CD4-positive, alpha-beta T cell (primary cell): ENCODE data around the gene APLN. TPM values are rescaled to one million over a fixed set of nuclear protein-coding genes. Genes with fewer than 3 reads are reported as not detected.

Experiments
- ATAC-seq: fragments of 200-7000 bp; cut with Tn5 transposase; one replicate; pipeline ENCODE4 v1.10.0; 2022; ENCODE audit warnings: mild to moderate bottlenecking; ENCODE audit not compliant: poor library complexity
- CTCF ChIA-PET: fragments of 350-600 bp; sonication (Branson Sonifier 250); formaldehyde crosslinking; loops from one replicate; lab custom pipeline; 2021; ENCODE audit warnings: antibody characterized with exemption, inconsistent platforms; lab: Charles Lee
- POLR2A ChIA-PET: fragments of 350-600 bp; sonication (Branson Sonifier 250); formaldehyde crosslinking; loops from one replicate; lab custom pipeline; 2021; ENCODE audit warnings: antibody characterized with exemption, inconsistent platforms; lab: Charles Lee
- DNase-seq, 14 experiments: peaks; one replicate each; pipeline ENCODE4 v3.0.0-alpha.2; 2013 to 2020; ENCODE audit warnings: mixed read lengths in 2 of 14
- H3K27ac ChIP-seq, 2 donors: one replicate each; pipeline versions ENCODE4 v1.5.1 to v1.7.0; 2013; ENCODE audit warnings: low read length in 2 of 2, low read depth in 1 of 2, mild to moderate bottlenecking in 1 of 2
- H3K27me3 ChIP-seq, 2 experiments: 1 replicate in 1 of 2; 2 replicates in 1 of 2; pipeline versions ENCODE4 v1.6.1 to v1.7.0; 2013; ENCODE audit warnings: low read length in 2 of 2, control low read depth in 1 of 2, mild to moderate bottlenecking in 1 of 2, moderate library complexity in 1 of 2; ENCODE audit not compliant: insufficient read depth in 2 of 2, control insufficient read depth in 1 of 2
- H3K36me3 ChIP-seq: one replicate; pipeline ENCODE4 v1.6.1; 2013; ENCODE audit warnings: low read length, control low read depth; ENCODE audit not compliant: insufficient read depth
- H3K4me1 ChIP-seq: one replicate; pipeline ENCODE4 v1.6.1; 2013; ENCODE audit warnings: low read length, control low read depth; ENCODE audit not compliant: insufficient read depth
- H3K4me3 ChIP-seq: one replicate; pipeline ENCODE4 v1.5.1; 2013; ENCODE audit warnings: mild to moderate bottlenecking, low read length, moderate library complexity
- H3K9me3 ChIP-seq, 2 experiments: 1 replicate in 1 of 2; 2 replicates in 1 of 2; pipeline versions ENCODE4 v1.6.1 to v1.7.0; 2013; ENCODE audit warnings: low read length in 2 of 2, mild to moderate bottlenecking in 2 of 2, control low read depth in 1 of 2, moderate library complexity in 1 of 2; ENCODE audit not compliant: control insufficient read depth in 1 of 2, insufficient read depth in 1 of 2
- H3K27ac Mint-ChIP-seq: one replicate; pipeline ENCODE4 v1.8.0; 2020; ENCODE audit warnings: mixed read lengths
- H3K27me3 Mint-ChIP-seq: one replicate; pipeline ENCODE4 v1.8.0; 2021; ENCODE audit warnings: mixed read lengths
- H3K36me3 Mint-ChIP-seq: one replicate; pipeline ENCODE4 v1.8.0; 2021; ENCODE audit warnings: low read depth, mixed read lengths
- H3K4me1 Mint-ChIP-seq: one replicate; pipeline ENCODE4 v1.8.0; 2021; ENCODE audit warnings: low read depth, mixed read lengths
- H3K4me3 Mint-ChIP-seq: one replicate; pipeline ENCODE4 v1.8.0; 2020; ENCODE audit warnings: mild to moderate bottlenecking, mixed read lengths
- H3K9me3 Mint-ChIP-seq: one replicate; pipeline ENCODE4 v1.8.0; 2020; ENCODE audit warnings: mixed read lengths
- intact Hi-C, 2 experiments: fragments of 100-400 bp; cut with DNase I in 1 of 2; cut with micrococcal nuclease in 1 of 2; formaldehyde crosslinking; loops; one replicate each; pipeline versions ENCODE4 v1.15.1 to v1.9.0; 2023 to 2025; cut with DNase I, micrococcal nuclease
- total RNA-seq, 174 experiments: library from RNA in 2 of 174; stranded (reverse) in 2 of 174; gene quantifications; one replicate each; pipeline ENCODE4 v1.2.3 and lab custom pipeline; 2021 to 2026
- TF ChIP-seq, protein P1 (sequence below): fragments of 200-600 bp; IDR thresholded peaks from one replicate; pipeline ENCODE4 v1.8.0; 2022; ENCODE audit warnings: antibody characterized with exemption, mild to moderate bottlenecking

APLN gene
- total RNA-seq, 2 experiments from 2014 or later = not detected

DNA sequence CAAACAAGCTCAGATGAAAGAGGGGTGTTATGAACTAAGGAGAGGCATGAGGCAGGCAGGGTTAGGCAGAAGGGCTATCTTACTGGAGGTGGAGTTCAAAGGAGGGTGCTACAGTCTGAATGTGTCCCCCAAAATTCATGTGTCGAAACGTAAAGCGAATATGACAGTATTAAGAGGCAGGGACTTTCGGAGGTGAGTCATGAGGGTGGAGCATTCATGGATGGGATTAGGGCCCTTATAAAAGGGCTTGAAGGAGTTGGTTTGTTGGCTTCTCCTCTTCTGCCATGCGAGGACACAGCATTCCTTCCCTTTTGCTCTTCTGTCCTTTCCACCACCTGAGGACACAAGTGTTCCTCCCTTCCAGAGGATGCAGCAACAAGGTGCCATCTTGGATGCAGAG lies 22.9 kb downstream of the APLN start:
- ChIA-PET CTCF (interaction anchor here (0.6 kb wide), 1 partner anchor 300 kb away, joined by 3 read pairs; no protein-coding TSS in a partner anchor), POLR2A (no interaction called here)
- no peaks in the 10 kb centered on the region for H3K4me1 Mint-ChIP-seq
- Histone ChIP-seq H3K36me3 (no peaks in the 10 kb centered on the region), H3K9me3 (no peaks in the 10 kb centered on the region), H3K27ac (no peak overlapping the region), H3K4me3 (no peak overlapping the region), H3K4me1 (no peaks in the 10 kb centered on the region), H3K27me3 (no peaks in the 10 kb centered on the region)
- no peaks in the 10 kb centered on the region for H3K9me3 Mint-ChIP-seq
- intact Hi-C loops = no loop called here
- ATAC-seq (no peak), DNase-seq (no peak)
- no peak overlapping the region for H3K27ac Mint-ChIP-seq
- no peaks in the 10 kb centered on the region for H3K27me3 Mint-ChIP-seq
- TF ChIP-seq, protein P1, sequence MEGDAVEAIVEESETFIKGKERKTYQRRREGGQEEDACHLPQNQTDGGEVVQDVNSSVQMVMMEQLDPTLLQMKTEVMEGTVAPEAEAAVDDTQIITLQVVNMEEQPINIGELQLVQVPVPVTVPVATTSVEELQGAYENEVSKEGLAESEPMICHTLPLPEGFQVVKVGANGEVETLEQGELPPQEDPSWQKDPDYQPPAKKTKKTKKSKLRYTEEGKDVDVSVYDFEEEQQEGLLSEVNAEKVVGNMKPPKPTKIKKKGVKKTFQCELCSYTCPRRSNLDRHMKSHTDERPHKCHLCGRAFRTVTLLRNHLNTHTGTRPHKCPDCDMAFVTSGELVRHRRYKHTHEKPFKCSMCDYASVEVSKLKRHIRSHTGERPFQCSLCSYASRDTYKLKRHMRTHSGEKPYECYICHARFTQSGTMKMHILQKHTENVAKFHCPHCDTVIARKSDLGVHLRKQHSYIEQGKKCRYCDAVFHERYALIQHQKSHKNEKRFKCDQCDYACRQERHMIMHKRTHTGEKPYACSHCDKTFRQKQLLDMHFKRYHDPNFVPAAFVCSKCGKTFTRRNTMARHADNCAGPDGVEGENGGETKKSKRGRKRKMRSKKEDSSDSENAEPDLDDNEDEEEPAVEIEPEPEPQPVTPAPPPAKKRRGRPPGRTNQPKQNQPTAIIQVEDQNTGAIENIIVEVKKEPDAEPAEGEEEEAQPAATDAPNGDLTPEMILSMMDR = no peak
- H3K36me3 Mint-ChIP-seq = no peaks in the 10 kb centered on the region
- H3K4me3 Mint-ChIP-seq = no peak overlapping the region

DNA sequence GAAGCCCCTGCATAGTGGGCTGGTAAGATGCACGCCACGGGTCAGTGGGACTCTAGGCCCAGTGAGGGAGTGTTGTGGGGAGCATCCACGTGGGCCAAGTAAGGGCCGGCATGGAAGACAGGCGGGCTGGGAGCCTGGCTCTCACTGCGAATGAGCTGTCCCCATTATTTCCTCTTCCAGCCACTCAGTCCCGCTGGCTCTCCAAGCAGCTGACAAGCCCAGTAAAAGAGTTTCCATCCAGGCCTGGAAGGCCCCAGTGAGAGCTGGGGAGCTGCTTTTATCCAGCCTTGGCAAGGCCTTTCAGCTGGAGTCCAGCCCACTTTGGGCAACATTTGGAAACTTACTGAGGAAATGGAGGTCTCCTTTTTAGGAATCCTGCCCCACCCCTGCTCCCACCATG lies 24.9 kb downstream of the APLN start:
- TF ChIP-seq, protein P1 = no peak
- ATAC-seq = no peak
- ChIA-PET CTCF (no interaction called here), POLR2A (no interaction called here)
- Mint-ChIP-seq H3K4me1 (no peaks in the 10 kb centered on the region), H3K27ac (no peak overlapping the region), H3K36me3 (no peaks in the 10 kb centered on the region), H3K4me3 (no peak overlapping the region), H3K9me3 (no peaks in the 10 kb centered on the region), H3K27me3 (no peaks in the 10 kb centered on the region)
- DNase-seq = no peak
- intact Hi-C loops = no loop called here
- no peaks in the 10 kb centered on the region for H3K9me3 ChIP-seq
- no peak overlapping the region for H3K27ac ChIP-seq
- no peaks in the 10 kb centered on the region for H3K27me3 ChIP-seq
- no peaks in the 10 kb centered on the region for H3K36me3 ChIP-seq
- H3K4me3 ChIP-seq = no peak overlapping the region
- H3K4me1 ChIP-seq = no peaks in the 10 kb centered on the region

- ChIA-PET CTCF (no interaction called here), POLR2A (no interaction called here)
- no peaks in the 10 kb centered on the region for H3K36me3 Mint-ChIP-seq
- H3K4me3 Mint-ChIP-seq = no peak overlapping the region
- TF ChIP-seq, protein P1 = no peak
- Histone ChIP-seq H3K27me3 (no peaks in the 10 kb centered on the region), H3K36me3 (no peaks in the 10 kb centered on the region), H3K9me3 (no peaks in the 10 kb centered on the region), H3K4me1 (no peaks in the 10 kb centered on the region), H3K4me3 (no peak overlapping the region), H3K27ac (no peak overlapping the region)
- intact Hi-C loops = no loop called here
- DNase-seq = no peak
- H3K27me3 Mint-ChIP-seq = no peaks in the 10 kb centered on the region
- H3K4me1 Mint-ChIP-seq = no peaks in the 10 kb centered on the region
- no peaks in the 10 kb centered on the region for H3K9me3 Mint-ChIP-seq
- ATAC-seq = no peak
- H3K27ac Mint-ChIP-seq = no peak overlapping the region
Measured at GRCh38 chrX:129626026-129626425, 28.7 kb downstream of the APLN start.
